Islet of Langerhans (tissue), 1 donor: Measurements from ENCODE around the gene IL20RA.
"Not testable (repeated sequence)": the region's sequence is repeated elsewhere in the genome, so short reads cannot be mapped to it uniquely, and the experiment has no call there.

Source experiments
- FAIRE-seq: peaks from one replicate; lab custom pipeline; 2011; peaks lifted over from hg19 to GRCh38; lab: Jason Lieb, UNC

Gene IL20RA, protein sequence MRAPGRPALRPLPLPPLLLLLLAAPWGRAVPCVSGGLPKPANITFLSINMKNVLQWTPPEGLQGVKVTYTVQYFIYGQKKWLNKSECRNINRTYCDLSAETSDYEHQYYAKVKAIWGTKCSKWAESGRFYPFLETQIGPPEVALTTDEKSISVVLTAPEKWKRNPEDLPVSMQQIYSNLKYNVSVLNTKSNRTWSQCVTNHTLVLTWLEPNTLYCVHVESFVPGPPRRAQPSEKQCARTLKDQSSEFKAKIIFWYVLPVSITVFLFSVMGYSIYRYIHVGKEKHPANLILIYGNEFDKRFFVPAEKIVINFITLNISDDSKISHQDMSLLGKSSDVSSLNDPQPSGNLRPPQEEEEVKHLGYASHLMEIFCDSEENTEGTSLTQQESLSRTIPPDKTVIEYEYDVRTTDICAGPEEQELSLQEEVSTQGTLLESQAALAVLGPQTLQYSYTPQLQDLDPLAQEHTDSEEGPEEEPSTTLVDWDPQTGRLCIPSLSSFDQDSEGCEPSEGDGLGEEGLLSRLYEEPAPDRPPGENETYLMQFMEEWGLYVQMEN

DNA sequence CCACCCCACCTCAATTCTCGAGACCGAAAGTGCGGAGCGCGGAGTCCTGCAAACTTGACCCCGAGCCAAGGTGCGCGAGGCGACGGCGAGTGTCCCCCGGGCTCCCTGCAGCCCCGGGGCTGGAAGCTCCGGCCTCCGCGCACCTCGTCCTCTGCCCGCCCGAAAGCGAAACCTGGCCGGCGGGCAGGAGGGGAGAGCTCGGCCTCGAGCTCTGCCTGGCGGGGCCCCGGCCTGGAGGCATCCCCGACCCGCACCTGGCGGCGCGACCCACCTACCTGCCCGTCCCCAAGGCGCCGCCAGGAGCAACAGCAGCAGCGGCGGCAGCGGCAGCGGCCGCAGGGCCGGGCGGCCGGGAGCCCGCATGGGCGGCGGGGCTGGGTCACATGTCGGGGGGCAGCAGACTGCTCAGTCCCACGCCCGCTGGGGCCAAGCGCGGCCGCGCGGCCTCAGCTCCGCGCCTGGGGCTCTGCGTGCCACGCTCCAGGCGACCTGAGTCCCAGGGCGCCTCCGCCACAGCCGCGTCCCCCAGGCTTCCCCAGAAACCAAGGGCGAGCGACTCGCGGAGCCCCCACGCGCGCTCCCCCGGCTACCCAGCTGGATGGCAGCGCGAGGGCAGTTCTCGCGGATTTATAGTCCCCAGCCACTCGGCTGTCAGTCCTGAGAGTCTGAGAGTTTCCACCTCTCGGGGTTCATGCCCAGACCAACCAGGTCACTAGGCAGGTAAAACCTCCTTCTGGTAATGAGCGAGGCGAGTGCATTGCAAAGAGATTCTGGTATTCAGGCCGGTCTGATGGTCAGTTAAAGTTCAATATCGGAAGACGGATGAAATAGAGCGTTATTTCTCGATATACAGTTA is at the start of gene IL20RA:
Gene IL20RA, minus strand, starts transcription at position 600 of the 856 bp plus-strand sequence. Its CDS starts 237 bp downstream, at position 363.
- FAIRE-seq = no peak

DNA sequence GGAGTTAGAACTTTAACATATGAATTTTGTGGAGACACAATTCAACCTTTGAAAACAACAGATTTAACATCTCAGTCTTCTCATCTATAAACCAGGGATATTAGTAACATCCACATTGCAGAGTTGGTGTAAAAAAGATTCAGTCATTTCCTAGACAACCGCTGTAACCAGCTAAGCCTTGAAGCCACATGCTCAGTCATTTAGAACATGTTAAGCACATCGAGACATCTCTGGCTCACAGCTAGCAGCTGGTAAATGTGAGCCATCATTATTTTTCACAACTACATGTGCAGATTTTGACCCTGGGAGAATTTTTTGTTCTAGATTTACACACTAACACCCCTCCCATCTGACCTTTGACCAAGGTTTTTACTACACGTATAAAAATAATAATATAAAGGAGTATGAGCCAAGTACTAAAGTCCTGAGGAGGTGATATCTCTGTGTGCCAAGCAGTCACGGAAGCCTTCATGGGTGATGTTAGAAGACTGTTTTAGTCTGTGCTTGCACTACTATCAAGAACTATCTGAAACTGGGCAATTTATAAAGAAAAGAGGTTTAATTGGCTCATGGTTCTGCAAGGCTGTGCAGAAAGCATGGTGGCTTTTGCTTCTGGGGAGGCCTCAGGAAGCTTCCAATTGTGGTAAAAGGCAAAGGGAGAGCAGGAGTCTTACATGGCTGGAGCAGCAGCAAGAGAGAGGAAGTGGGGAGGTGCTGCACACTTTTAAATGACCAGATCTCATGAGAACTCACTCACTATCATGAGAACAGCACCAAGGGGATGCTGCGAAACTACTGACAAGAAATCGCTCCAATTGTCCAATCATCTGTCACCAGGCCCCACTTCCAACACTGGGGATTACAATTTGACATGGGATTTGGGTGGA is 48.7 kb upstream of the IL20RA start:
- FAIRE-seq = no peak

DNA sequence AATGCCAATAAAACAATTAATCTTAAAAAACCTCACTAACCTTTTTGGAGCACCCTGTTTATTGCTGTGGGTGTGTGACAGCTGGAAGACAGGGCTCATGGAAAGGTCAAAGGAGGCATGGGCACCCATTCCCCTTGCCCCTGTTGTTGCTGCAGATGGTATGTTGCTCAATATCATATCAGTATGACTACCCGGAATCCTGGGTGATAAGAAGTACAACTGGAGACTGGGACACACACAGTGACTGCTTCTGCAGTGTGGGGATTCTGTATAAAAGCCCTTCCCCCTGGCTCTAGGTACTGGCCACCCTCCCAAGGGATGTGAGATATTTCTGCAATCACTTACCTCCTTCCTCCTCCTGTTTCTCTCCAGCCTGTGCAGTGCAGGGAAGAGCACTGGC is 47.3 kb upstream of the IL20RA start:
- no peak for FAIRE-seq

DNA sequence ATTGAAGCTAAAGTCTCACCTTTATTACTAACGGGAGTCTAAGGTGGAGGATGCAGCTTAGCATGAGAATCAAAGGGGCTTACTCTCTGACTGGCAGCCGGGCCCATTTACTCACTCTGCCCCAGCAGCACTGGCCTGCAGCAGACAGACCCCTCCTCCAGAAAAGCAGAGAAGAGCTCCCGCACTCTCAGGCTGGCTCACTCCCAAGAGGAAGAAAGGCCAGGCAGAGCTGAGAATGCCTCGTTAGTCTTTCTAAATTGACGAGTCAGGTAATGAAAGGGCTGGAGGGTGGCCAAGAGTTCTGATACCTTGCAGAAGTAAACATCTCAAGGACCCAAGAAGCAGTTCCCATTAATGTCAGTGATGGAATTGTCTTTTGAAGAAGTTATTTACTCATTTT is 44.5 kb upstream of the IL20RA start:
- FAIRE-seq = no peak

DNA sequence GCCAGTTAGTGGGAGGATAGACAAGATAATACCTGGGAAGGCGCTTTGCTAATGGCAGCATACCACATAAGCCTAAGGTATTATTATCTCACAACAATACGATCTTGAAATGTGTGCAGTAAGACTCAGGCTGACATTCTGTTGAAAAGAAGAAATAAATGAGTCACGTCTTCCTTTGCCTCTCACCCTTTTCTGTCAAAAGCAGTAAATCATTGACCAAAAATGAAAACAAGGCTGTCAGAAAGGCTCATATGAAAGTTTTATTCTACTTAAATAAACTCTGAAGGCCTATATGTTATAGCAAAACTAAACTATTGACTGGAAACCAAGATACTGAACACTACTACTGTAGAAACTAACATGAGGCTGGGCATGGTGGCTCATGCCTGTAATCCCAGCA is 43.1 kb upstream of the IL20RA start:
- no peak for FAIRE-seq

DNA sequence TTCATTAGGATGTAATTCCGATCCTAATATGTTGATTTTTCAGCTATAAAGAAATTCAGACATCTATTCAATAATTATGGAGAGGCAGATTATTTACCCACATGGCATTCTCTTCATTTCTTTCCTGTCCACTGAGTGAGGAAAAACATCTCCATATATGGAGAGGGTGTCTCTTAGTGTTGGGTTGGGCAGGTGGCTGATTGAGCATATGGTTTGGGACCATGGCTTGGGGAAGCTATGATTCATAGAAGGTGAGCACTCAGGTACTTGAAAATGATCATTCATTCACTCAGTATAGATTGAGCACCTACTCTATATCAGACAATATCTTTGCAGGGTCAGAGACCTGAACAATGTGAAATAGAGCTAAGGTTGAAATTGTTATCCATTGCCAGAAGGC is 41.3 kb upstream of the IL20RA start:
- FAIRE-seq = no peak

DNA sequence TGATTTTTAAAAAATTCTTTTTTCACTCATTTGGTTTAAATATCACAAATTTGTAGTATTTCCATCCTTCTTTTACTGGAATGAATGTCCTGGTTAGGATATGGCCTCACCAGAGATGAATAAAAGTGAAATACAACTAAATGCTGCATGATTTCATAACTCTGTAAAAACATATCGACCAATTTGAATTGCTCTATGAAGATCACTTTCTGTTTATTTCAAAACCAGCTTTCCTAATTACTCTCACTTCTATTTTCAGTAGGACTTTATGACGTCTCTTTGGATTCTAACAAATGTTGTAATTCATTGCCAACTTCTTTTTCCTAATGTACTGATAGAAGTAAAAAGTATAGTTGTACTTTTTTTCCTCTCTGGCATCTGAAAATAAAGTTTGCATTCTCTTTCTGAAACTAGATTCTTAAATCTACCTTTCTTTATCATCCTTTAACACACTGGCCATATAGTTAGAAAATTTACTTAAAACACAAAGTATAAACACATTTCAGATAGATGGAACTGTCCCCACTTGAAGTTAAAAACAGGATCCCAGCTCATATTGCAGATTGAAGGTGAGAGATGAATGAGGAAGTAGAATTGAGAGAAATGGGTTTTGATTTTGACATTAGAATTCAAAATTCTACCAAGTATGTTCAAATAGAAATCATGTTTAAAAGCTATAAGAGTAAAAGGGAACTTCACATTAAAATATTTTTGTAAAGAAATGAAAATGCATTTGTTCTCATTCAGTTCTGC is 40.3 kb upstream of the IL20RA start:
- FAIRE-seq = no peak

DNA sequence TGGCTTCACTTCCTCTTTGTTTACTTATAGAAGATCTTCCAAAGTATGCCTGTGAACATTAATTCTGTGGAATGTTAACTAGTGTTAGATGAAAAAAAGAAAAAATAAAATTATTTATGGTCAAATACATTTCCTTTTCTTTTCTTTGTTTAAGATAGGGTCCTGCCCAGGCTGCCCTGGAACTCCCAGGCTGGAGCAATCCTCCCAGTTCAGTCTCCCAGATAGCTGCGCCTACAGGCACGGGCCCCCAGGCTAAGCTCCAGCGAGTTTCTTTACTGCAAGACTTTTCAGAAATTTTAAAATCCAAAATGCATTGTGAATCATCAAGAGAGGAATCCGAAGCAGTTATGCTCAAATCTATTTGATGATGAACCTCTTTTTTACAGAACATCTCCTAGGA is 39.3 kb upstream of the IL20RA start:
- FAIRE-seq = no peak

DNA sequence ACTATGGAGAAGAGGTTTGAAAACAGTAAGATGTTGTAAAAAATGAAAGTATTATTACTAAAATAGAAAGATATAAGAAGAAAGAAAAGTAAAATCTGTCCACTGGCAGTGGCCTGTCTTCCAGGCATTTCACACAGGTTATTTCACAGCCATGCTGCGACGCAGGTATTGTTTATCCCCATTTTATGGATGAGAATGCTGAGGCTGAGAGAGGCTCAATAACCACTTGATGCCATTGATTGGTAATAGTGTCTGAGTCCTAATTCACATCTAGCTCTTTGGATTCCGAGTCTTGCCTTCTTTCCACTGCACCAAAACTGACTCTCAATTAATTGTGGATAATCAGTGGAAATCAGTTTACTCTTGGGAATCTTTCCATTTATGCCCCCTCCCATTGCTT is 37.2 kb upstream of the IL20RA start:
- no peak for FAIRE-seq

DNA sequence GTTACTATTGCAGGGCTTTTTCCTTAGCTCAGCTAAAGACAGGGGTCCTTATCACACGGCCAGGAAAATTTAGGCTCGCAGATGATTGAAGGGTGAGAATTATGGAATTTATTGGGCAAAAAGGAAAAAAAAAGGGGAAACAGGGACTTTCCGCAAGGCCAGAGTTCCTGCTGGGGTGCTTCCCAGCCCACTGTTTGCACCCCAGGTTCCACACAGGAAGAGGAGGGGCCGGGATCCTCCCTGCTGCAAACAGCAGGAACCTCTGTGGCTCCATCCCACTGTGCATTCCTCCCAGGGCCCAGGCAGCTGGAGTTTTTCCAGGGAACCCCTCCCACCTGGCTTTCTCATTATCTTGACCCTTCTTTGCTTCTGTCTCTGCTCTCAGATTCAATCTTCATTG is 35.9 kb upstream of the IL20RA start:
- no peak for FAIRE-seq

DNA sequence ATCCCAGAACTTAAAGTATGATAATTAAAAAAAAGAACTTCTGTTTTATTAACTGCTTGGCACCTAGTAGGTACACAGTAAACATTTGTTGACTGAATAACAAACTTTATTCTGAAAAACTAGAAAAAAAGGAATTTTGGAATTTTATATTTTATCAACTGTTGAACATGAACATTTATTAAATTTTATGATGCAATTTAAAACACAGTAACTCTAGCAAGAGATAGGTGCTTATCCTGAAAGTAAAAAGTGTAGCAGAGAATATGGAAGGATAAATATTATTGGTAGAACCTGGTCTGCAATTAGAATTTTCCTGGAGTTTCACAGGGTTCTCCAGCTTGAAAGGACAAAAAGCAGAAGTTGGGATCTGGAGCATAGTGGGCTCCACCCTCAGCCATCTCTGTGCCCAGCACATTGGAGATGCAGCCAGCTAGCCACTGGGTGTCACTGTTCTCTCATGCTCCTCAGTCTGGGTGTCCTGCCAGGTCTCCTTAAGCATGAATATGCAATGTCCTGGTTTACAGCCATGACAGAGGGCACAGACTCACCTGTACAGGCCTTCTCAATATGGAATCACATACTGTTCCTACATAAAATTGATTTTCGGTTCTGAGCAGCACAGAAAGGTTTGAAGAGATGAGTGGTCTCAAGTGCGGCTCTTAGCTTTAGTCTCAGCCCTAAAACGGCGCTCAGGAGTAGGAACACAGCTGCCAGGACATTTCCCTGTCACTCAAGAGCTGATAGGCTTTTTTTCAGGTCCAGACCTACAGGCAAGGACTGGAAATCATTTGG is 31.7 kb upstream of the IL20RA start:
- FAIRE-seq = peak; percentile 94

DNA sequence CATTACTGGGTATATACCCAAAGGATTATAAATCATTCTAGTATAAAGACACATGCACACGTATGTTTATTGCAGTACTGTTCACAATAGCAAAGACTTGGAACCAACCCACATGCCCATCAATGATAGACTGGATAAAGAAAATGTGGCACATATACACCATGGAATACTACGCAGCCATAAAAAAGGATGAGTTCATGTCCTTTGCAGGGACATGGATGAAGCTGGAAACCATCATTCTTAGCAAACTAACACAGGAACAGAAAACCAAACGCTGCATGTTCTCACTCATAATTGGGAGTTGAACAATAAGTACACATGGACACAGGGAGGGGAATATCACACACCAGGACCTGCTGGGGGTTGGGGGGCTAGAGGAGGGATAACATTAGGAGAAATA is 31.0 kb upstream of the IL20RA start:
- not testable (repeated sequence) for FAIRE-seq

DNA sequence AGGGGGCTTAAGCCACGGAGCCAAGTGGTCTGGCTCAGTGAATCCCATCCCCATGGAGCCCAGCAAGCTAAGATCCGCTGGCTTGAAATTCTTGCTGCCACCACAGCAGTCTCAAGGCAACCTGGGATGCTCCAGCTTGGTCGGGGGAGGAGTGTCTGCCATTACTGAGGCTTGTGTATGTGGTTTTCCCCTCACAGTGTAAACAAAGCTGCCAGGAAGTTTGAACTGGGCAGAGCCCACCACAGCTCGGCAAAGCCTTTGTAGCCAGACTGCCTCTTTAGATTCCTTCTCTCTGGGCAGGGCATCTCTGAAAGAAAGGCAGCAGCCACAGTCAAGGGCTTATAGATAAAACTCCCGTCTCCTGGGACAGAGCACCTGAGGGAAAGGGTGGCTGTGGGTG is 25.5 kb upstream of the IL20RA start:
- FAIRE-seq = no peak

DNA sequence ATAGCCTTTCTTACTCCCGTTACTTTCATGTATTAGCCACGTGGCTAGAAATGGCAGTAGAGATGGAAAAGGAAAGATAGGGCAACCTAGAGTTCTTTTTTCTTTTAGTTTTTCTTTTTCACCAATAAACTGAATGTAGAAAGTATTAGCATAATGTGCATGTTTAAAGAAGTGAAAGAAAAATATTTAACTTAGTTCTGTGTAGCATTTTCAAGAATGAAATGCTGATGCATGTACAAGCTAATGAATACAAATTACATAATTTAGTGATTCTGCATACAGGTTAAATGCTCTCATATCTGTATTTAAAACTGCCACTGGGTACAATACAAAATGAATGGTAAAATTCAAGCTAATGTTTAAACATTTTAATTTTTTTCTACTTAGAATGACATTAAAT is 22.6 kb upstream of the IL20RA start:
- FAIRE-seq = no peak

DNA sequence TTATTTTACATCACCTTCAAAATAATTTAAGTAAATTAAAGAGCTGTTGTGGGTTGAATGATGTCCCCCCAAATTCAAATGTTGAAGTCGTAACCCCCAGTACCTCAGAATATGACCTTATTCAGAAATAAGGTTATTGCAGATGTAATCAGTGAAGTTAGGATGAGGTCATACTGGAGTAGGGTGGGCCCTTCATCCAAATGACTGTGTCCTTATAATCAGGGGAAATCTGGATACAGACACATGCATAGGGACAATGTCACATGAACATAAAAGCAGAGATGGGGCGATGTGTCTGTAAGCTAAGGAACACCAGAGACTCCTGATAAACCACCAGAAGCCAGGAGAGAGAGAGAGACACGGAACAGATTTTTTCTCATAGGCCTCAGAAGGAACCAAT is 13.3 kb upstream of the IL20RA start:
- no peak for FAIRE-seq

DNA sequence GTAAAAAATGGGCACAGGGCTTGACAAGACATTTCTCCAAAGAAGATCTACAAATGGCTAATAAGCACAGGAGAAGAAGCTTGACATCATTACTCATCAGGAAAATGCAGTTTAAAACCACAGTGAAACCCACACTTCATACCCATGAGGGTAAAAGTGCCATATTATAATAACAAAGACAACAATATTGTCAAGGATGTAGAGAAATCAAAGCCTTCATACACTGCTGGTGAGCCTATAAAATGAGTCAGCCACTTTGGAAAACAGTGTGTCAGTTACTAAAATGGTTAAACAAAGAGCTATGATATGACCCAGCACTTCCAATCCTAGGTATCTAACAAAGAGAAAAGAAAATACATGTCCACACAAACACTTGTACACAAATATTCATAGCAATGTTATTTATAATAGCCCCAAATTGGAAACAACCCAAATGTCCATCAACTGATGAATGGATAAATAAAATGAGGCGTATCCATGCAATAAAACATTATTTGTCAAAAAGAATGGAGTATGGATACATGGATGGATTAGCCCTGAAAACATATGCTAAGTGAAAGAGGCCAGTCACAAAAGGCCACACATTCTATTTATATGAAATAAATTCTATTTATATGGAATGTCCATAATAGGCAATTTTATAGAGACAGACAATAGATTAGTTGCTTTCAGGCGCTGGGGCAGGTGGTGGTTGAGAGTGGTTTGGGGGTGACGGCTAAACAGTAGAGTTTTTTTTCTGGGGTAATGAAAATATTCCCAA is 11.5 kb upstream of the IL20RA start:
- no peak for FAIRE-seq

DNA sequence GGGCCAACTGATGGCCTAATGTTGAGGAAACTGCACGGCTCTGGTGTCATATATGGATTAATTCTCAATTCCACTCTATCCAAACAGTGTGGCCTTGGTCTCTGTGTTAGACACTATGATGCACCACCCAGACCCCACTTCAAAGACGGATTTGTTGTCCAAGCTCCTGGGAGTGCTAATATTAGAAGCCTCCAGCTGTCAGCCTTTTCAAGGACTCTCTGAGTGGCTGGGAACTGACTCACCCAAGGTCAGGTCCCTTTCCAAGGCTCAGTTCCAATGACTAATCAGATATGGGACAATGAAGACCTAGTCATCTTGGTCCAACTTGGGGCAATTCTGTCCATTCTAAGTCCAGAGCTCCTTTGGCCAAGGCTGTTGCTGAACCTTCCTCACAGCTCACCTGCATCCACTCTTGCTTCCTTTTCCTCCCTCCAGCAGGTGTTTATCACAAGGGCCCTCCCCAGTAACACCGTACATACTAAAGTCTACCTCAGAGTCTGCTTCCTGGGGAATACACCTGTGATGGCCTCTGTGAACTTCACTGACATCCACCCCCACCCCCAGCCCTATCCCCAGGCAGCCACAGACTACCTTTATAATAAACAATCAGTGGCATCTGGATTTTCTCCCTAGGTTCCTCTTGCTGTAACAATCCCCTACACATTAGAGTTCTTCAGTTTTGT is 7.2 kb upstream of the IL20RA start:
- FAIRE-seq = no peak

DNA sequence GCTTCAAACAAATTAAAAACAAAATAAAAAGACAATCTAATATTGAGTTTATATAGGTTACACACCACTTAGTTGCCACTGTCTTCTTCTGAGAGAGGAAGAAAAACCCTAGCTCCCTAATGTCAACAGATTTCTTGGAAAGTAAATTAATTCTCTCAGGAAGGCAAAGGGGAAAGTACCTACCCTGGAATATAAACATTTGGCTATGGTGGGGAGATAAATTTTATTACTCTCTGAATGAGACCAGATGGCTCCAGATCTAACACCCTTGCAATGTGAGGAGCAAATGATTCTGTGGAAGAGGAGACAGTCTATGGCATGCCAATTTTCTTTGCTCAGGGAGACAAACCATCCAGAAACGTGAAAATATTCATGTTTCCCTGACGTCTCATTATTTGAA is 4.3 kb upstream of the IL20RA start:
- no peak for FAIRE-seq

DNA sequence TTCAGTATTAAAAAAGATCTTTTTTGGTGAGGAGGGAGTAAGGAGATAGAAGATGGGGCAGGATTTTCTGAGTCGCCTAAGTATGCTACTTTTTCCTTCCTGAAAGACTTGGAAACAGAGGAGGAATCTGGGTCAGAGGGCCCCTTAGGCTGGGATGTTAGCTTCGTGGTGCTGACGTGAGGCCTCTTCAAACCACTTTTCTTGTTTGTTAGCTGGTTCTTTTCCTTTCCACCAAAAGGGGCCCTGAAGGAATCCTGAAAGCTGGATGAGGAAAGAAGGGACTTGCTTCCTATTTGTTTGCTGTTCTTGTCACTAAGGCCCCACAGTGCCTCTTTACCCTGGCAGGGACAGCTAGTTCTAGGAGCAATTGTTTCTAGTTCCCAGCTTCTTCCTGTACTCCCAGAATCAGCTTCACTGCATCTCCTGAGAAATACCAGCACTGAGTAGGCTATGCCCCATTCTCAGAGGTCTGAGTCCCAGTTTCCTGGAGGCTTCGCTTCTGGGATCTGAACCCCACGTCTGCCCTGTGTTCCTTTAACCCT is 2.2 kb upstream of the IL20RA start:
- FAIRE-seq = no peak
